GM13977 (cell line): ENCODE results near the gene CHKB.

Experiments
- DNase-seq: peaks from one replicate; pipeline ENCODE4 v3.0.0; 2012; ENCODE audit warnings: low spot score
- in situ Hi-C: fragments of 300-500 bp; cut with MboI; formaldehyde crosslinking; loops from one replicate; pipeline ENCODE4 v1.12.0; 2022; ENCODE audit warnings: low sequenced_read_pairs, low pct_unique_long_range_greater_than_20kb, mixed read lengths, inconsistent platforms; ENCODE audit not compliant: unreplicated experiment
- TF ChIP-seq, protein P1 (sequence below): IDR thresholded peaks from 2 replicates; pipeline ENCODE4 v1.5.1; 2012; ENCODE audit warnings: mild to moderate bottlenecking, control low read depth; ENCODE audit not compliant: insufficient read depth; ENCODE audit errors: extremely low read depth, missing control alignments

Gene CHKB

DNA sequence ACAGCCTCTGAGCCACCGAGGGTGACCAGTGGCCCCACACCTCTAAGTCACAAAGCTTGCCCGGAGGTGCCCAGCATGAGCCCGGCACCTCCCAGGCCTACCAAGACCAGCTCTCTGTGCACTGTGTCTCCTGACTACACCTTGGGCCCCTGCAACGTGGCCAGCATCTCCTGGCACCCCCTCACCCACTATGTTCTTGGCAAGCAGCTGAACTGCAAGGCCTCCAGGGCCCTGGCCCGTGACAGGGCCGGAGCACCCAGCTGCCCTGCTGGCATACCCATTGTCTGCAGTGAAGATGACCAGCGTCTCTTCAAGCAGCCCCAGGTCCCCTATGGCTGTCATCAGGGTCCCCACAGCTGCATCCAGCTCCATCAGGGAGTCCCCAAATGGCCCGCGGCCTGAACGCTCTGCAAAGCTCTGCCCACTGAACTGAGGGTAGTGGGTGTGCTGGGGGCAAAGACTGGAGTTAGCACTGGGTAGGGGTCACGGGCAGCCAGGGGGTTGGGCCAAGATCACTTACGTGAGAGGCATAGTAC lies 43.7 kb upstream of the CHKB start:
- in situ Hi-C loops = no loop called here
- no peak for DNase-seq
- TF ChIP-seq, protein P1, sequence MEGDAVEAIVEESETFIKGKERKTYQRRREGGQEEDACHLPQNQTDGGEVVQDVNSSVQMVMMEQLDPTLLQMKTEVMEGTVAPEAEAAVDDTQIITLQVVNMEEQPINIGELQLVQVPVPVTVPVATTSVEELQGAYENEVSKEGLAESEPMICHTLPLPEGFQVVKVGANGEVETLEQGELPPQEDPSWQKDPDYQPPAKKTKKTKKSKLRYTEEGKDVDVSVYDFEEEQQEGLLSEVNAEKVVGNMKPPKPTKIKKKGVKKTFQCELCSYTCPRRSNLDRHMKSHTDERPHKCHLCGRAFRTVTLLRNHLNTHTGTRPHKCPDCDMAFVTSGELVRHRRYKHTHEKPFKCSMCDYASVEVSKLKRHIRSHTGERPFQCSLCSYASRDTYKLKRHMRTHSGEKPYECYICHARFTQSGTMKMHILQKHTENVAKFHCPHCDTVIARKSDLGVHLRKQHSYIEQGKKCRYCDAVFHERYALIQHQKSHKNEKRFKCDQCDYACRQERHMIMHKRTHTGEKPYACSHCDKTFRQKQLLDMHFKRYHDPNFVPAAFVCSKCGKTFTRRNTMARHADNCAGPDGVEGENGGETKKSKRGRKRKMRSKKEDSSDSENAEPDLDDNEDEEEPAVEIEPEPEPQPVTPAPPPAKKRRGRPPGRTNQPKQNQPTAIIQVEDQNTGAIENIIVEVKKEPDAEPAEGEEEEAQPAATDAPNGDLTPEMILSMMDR = no peak

DNA sequence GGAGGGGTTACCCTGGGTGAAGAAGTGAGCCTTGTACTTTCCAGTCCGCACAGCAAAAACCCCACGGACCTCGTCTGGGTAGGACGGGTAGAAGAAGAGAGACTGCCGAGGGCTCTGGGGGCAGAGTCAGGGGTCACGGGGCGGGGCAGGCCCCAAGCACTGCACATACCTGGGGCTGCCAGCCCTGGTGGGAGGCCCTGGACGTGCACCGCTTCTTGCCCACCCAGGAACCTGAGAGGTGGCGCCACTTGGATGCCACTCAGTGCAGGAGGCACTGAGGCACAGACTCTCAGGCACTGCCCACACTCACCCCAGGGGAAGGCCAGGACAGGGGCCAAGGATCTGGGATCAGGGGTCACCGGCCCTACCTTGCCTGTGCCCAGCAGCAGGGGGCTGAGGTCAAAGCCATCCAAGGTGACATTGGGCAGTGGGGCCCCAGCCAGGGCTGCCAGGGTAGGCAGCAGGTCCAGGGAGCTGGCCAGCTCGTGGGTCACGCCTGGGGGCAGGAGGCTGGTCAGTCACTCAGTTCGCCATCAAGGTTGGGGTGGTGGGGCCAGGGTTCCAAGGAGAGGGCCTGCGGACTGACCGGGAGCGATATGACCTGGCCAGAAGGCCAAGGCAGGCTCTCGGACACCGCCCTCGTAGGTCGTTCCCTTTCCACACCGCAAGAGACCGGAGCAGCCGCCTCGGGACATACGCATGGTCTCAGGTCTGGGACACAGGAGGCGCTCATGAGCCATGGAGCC lies 43.1 kb upstream of the CHKB start:
- in situ Hi-C loops = no loop called here
- no peak for DNase-seq

DNA sequence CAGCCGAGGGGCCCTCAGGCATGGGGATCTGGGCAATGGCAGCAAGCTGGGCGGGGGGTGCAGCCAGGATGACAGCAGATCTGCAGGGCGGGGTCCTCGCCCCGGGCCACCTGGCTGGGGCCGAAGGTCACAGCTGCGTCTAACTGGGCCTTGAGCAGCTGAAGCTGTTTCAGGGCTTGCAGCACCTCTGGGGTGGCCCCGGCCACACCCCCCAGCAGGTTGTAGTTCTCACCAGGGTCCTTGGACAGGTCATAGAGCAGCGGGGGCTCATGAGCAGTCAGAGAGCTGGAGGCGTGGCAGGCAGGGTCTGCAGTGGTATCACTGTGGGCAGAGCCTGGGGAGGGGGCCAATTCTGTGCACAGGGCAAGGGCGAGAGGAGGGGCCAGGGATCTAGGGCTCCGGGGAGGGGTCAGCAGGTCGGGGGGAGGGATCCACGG lies 42.5 kb upstream of the CHKB start:
- DNase-seq = no peak
- TF ChIP-seq, protein P1 = no peak
- in situ Hi-C loops = no loop called here

More for the DNA sequence above, 43.1 kb upstream of the CHKB start:
- TF ChIP-seq, protein P1 = peak; percentile 22

DNA sequence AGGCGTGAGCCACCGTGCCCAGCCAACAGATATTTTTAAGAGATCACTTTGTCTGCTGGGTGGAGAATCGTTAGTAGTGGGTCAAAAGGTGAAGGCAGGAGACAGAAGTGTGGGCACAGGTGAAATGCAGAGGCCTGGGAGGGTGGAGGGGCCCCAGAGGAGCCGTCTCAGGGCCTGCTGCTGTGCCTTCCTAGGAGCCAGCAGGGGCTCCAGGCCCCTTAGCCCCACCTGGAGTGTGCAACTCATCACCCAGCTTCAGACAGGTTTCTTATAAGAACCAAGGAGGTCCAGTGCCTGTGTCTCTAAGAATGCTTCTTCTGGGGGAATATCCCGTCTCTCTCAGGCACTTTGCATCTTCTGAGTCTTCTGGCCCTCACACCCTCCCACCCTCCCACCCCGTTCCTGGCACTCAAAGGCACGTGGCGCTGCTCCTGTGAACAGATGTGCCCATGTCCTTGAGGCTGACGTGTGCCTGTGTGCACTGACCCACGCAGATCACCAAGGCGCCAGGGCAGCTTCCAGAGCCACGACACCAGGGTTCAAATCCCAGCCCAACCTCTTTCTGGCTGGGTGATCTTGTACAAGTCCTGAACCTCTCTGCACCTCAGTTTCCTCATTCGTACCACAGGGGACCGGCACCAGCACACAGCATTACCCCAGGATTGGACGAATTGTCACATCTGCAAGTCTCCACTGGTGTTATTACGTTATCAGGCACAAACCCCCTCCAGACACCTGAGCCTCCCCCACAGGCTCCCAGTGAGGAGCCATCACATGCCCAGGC lies 41.9 kb upstream of the CHKB start:
- in situ Hi-C loops = no loop called here
- TF ChIP-seq, protein P1 = no peak

DNA sequence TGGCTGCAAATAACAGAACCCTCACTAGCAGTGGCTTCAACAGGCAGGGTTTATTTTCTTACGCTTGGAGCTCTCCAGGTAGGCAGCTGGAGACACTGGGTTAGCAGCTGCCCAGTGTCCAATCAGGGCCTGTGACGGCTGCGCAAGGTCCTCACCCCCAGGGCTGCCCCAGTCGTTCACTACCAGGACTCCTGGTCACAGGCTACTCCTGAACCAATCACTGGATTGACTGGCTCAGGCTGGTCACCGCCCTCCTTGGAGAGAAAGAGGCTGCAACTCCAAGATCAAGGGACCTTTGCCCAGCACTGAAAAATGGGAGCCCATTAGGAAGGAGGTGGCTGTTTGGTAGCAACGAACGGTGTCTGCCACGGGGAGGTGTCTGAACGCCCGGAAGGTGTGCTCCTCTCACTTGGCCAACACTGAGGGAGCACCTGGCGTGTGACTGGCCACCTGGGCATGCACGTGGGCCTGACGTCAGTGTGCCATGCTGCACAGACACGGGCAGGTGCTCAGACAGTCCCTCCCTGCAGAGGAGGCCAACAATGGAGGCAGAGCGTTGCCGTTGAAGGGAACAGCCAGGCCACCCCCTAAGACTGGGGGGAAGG lies 40.2 kb upstream of the CHKB start:
- in situ Hi-C loops = no loop called here
- TF ChIP-seq, protein P1 = no peak
- DNase-seq = no peak

More for the DNA sequence above, 41.9 kb upstream of the CHKB start:
- DNase-seq = no peak

DNA sequence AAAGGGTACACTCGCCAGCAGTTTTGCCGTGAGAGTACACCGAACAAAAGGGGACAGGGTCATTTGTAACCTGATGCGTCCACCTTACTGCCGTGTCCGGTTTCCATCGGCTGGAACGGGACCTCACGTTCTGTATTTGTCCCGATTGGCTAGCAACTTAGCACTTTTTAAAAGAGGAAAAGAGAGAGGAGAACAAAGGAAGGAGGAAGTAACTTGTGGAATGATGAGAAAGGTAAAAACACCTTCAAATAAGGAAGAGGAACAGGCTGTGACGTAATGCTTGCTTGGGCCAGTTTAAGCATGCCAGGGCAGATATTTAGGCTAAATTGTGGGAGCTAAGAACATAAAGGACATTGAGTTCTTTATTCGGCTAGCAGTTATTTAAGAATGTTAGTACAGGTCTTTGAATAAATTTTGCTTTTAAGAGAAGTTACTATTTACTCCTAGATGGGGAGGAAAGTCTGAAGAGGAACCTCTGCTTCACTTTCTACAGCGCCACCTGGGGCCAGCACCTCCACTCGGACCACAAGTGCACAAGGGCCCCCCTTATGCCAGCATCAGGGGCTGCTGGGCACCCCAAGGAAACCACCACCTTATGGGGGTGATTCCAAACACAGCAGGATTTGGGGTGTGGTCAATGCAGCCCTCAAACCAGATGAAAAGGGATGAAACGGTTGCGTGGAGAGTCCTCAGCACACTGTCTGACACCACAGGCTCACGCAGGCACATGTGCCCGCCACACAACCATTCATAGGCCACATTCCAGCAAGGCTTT lies 39.5 kb upstream of the CHKB start:
- no peak for DNase-seq
- in situ Hi-C loops = no loop called here
- TF ChIP-seq, protein P1 = peak; percentile 67
